Limb (tissue), 2 donors: Measurements from ENCODE around the gene EXOC4.

Source experiments
- DNase-seq, 2 donors: peaks; one replicate each; pipeline ENCODE4 v3.0.0-alpha.2; 2016; ENCODE audit errors: extremely low spot score in 2 of 2

Gene EXOC4

DNA sequence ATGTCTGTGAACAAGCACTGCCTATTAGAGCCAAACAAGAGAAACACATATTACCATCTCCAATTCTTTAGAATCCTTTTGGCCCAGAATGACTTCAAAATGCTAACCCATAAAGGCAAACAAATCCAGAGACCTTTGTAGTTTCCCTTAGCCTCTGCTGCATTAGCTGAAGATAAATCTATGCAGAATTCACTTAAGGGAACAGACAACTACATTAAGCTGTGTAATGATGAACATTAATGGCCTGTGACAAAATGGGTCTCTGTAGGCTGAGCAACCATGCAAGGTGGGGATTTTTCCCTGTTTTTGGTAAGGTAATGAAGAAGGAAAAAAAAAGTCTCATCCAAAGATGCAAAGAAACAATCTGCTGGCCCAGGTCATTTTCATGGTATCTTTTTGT, 411.6 kb downstream of the EXOC4 start:
- no peak for DNase-seq

DNA sequence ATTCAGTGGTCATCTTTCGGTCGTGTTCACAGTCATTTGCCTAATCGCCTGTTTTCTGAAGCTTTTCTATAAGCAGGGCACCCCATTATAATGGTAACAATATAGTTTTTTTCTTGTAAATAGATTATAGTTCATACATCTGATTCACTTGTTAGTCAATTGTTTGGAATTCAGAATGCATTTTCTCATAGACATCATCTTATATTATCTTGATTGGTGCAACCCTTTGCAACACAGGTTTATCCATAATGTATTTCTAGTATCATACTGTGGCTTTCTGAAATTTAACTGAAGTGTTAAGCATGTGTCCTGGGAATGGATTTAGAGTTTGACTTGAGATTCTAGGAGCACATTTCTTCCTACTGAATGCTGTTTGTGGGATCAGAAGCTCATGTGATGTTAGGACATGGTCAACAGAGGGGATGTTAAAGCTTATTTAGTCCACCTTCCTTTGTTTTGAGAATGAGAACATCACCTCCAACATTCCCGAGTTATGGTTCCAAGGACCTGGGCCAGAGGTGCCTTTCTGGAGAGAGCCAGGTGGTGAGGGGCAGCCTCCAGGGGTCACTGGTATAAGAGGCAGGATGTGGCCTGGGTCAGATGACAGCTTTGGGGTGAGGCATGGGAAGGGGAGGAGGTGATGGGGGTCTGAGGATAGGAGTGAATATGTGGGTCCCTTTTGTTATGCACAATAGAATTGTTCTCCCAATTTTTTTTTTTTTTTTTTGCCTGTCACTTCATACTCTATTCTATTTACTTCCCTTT, 415.6 kb downstream of the EXOC4 start:
- DNase-seq, result no peak

DNA sequence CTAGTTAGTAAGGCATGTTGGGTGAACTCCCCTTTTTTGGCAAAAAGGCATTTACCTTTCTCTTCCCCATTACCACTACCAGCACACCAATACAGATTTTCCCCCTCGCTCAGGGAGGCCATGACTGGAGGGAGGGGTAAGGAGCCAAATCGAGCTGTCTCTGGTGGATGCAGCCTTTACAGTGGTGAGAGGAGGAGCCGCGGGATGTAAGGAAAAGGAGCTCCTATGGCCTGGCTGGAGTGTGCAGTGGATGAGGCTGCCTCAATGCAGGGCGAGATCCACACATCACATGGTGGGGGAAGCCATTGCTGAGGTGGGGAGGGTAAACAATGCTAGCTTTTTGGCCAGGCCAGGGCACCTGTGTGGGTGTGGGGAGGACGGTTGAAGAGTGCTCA, 416.2 kb downstream of the EXOC4 start:
- DNase-seq, result no peak

DNA sequence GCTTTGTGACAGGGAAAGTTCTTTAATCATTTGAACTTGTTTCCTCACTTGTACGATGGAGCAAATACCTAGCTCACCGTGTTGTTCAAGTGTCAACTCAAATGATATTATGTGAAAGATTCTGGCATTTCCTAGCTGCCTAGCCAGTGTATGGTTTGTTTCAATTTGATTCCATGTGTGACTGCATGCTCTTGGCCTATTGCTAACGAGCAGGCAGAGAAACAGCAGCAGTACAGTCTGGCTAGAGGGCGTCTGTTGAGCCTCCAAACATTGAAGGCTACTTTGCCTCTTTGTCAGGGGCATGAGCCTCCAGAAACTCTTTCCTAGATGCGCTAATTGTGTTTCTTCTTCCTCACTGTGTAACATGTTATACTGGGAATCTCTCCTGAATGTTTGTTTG, 417.4 kb downstream of the EXOC4 start:
- no peak for DNase-seq

DNA sequence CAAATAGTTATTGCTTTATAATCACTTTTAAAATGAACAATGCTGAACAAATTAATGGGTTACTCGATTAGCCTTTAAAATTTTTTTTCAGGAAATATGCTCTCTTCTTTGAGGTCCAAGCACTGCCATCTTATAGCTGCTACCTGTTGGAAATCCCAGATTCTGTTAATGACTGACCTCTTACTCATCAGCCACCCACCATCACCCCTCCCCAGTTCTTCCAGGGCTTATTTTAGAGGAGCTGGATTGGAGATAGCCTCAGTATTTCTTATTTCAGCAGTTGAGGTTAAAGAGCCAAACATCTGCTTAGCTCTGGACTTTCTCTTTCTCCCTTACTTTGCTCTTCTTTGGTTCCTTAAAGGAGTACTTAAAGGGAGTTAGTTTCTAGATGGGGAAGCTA, 420.0 kb downstream of the EXOC4 start:
- no peak for DNase-seq

DNA sequence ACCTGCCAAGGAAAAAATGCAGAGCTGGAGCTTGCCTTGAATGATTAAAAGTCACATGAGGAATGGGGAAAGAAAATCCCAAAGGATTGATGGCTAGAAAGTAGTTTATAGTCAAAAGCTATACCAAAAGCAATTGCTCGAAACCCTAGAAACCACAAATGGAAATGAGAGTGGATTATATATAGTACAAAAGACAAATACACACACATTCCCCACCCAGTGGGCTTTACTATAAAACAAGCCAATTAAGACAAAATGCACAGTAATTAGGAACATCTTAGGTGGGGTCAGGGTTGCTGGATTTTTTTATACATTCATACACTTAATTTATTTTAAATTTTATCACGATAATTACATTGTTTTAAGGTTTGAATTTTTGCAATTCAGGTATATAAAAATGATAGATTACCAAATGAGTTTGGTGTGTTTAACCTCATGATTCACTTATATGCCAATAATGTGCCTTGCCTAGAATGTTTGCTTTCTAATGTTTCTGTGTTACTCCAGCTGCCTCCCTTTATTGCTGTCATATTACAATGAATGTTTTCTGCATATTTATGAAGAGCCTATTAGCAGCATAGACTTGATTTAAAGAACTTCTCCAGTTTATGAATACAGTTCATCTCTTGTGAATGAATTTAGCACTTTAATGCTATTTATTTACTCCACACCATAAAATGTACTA, 421.3 kb downstream of the EXOC4 start:
- no peak for DNase-seq

DNA sequence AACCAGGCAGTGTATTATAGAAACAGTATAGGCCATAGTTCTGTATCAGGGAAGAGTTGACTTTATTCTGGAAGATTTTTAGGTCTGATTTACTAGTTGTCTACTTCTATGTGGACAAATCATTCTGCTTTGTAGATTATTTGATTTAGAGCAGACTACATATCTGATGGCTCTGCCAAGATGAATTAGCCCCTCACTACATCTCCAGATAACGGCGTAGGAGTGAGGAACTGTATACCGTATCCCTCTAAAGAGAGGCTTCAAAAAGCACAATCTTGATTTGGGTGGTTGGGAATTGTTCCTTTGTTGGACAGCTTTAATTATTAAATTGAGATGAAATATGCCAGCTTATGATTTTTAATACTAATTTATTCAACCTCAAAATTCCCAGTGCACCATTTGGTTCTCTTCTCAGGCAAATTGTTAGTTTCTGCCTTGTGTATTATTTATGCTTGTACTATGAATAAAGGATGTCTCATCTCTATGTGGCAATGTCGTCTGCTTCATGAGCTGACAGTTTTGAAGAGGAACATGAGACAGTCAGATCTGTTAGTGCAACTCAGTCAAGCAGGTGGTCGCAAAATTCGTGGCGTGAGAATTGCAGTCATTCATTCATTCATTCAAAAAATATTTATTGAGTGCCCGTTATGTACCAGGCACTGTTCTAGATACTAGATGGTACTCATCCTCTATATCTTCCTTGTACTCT, 422.8 kb downstream of the EXOC4 start:
- no peak for DNase-seq

DNA sequence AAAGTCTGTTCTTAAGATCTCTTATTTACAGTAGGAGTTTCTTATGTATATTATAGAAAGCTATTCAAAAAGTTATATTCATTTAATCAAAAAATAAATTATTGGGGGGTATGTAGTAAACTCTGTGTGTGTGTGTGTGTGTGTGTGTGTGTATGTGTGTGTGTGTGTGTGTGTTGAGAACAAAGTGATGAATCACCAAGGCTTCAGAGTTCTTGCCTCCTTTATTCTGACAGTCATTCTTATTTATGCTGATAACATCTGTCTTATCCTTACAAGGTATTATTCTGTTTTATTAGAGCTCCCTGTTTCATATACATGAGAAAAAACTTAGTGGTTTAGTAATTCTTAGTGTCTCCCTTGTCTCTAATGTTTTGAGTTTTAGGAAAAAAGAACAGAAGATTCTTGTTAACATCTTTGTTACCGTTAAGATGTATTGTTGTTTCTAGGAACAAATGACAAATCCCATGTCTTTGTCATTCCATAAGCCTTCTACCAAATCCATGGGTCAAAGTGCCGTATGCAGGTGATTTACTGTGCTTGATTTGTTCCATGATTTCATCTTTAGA, 424.0 kb downstream of the EXOC4 start:
- no peak for DNase-seq

DNA sequence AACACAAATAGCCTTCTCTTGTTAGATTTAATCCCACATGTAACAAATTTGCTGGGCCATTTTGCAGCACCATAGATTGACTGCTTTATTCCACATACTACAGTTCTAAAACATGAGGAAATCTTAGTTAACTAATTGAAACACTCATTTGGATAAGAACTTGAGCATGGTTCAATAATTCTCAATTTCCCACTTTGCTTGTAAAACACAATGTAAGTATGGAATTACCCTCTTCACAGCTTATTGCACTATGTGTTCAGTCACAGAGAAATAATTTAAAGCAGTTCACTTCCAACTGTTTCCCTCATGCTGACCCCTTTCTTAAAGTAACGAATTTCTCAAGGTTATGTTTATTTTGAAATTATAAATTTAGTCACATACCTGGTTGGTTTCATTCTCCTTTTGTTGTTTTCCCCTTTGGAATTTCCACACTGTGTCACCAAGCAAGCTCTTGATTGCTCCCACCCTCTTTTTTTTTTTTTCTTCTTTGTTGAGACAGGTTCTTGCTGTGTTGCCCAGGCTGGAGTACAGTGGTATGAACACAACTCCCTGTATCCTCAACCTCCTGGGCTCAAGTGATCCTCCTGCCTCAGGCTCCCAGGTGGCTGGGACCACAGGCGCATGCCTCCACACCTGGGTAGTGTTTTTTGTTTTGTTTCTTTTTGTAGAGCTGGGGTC, 425.4 kb downstream of the EXOC4 start:
- DNase-seq, result no peak

DNA sequence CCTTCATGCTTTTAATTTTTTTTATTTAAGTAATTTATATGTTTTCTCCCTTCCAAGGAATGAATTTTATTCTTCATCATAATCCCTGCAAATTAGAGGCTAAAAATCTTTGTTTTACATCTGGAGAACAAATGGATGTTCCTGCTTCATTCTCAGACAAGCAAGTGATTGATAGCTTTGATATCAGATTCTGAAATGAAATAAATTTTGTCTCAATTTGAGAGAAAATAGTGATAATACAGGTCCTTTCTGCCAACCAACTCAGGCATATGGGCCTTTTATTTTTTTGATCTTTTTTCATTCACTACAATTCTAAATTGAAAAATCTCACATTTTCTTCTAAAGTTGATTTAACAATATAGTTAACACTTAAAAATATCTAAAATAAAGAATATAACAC, 427.1 kb downstream of the EXOC4 start:
- DNase-seq, result no peak

DNA sequence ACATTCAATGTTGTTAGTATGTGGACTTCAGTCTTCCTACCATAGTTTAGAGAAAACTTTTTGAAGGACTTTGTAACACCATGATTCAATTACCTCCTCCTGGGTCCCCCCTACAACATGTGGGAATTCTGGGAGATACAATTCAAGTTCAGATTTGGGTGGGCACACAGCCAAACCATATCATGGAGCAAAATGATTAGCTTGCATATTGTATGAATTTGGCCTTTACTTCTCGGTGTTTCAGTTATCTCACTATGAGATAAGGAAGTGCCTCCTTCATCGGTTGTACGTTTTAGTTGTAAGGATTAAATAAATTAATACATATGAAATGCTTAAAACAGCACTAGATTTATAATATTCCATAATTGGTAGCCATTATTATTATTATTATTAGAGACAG, 428.7 kb downstream of the EXOC4 start:
- DNase-seq, result no peak

DNA sequence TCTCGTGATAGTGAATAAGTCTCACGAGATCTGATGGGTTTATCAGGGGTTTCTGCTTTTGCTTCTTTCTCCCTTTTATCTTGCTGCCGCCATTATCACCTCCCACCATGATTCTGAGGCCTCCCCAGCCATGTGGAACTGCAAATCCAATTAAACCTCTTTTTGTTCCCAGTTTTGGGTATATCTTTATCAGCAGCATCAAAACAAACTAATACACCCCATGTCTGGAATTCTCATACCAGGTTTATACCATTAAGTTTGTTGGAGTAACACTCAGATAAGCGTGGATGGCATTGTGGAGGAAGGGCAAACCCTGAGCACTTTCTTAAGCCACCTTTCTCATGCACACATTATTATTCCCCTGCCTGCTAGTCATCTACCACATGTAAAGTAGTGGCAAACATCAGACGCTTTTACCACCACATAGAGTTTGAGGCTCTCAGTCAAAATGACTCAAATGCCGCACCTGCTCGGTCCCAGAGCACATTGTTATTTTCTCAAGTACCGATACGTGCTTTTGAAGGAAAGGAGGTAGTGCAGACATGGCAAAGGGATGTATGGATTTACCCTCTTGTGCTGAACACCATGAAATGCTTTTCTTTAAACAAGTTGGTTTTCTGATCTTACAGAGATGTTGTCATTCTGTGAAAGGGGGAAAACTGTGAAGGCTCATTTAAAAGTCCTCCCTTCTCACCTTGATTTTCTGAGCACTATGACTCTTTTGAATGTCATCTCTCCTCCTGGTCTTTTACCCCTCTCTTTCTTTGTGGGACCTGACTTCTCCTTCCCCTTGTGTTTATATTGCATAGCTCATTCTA, 429.7 kb downstream of the EXOC4 start:
- DNase-seq, result no peak

DNA sequence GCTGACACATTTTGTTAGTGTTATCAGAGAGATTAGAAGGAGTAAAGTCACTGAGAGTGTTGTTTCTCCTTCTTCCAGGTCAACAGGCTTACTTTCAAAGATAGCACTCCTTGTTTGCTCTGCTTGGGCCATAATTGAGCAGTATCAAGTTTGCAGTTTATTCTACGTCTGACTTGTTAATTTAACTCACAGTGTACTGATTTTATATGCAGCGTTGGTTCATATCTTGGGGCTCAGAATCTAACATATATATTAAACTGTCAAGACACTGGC, 430.2 kb downstream of the EXOC4 start:
- no peak for DNase-seq

DNA sequence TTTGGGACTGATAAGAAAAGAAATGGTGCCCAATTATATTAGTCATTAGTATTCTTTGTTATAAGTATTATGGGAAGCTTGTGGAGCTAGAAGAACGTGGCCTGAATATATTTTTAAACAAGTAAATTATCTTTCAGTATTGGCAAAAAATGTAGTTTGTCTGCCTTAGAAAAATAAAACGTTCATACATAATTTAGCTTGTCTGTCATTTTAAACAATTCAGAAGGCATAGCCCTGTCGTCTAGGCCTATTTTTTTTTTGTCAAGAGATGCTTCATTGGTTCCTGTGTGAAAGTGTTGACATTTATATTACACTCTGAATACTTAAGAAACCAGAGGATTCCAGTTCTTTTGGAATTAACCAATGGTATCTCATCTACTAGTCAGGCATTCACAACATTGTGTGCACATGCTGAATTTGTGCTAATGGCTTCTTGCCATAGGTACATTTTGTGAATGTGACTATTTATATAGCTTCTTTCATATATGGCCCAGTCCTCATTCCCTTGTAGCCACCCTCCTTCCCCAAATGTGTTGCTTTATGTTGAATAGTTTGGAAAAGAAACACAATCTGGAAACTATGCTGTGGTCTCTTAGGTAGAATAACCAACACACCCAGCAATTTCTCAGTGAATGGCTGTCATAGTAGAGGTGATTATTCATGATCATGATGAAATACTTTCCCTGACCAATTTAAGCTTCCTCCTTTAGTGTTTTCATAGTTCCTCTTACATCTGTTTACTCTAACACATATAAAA, 435.8 kb downstream of the EXOC4 start:
- no peak for DNase-seq

DNA sequence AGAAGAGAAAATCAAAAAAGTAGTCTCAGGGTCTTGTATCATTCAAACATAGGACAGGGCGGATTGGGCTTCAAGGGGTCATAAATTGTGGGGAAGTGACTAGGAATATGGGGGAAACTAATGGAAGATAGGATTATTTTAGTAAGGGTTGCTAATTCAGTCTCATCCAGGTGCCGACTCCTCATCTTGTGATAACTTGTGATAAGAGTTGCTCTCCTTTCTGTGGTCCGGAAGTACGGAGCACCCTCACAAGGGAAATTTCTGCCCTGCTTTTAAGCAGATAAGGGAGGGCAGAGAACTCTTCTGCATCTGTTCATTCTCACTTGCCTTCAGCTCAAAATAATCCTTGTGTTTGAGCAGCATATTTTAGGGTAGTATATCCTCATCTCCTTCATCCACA, 437.9 kb downstream of the EXOC4 start:
- DNase-seq, result no peak

DNA sequence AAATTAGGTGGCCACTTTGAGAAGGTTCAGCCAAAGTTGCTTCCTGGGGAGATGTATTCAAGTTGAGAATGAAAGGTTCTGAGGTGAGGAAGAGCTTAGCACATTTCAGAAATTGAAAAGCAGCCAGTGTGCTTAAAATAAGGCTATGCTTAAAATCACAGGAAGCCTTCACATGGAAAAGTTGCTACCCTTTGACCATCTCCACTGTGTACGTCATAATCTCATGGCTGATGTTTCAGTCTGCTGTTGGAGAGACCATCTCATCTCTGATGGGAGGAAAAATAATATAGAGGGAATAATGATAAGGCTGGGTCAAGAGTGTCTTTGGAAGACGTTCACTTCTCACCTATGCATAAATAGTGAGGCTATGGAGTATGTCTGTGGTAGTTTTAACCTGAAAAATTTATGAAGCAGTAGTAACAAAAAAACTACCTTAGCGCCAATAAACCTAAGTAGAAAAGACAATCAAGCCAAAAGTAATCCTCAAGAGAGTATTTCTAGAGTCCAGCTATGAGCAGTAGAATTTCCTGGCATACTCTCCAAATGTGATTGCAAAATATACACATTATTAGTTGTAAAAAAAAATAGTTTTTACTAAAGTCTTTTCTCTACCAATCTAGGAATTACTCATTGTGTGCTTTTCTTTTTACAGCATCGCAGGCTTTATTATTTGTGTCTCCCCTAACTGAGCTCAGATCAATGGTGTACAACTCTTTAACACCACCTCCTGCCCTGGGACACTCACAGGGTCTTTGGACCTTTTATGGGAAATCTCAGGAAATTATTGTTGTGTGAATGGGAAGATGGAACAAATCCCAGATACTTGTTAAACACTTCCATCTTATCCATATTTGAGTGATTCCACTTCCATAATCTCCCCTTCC, 439.1 kb downstream of the EXOC4 start:
- DNase-seq, result no peak

DNA sequence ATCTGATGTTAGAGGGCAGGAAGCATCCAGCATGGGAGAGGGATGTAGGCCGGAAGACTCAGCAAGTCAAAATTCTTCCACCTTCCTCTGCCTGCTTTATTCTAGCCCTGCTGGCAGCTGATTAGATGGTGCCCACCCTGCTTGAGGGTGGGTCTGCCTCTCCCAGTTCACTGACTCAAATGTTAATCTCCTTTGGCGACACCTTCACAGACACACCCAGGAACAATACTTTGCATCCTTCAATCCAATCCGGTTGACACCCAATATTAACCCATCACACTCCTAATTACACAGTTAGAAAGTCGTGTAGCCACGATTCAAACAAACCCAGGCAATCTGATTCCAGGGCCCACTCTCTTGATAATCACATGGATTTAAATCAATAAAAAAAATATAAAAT, 440.4 kb downstream of the EXOC4 start:
- no peak for DNase-seq

DNA sequence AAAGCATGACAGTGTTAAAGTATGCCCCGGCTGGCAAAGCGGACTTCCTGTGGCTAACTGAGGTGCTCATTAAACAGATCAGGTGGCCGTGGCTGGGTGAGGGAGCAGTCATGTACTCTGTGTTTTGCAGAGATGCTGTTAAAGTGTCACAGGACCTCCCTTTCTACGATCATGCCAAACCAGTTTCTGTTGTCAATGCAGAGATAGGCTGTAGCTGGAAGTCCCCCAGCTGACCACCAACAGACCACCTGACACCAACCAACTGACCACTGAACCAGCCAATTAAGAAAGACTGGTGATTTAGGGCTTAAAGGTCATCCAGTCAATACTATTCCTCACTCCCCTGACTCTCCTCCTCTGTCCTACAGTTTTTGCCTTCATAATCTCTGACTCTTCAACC, 443.2 kb downstream of the EXOC4 start:
- DNase-seq, result no peak

DNA sequence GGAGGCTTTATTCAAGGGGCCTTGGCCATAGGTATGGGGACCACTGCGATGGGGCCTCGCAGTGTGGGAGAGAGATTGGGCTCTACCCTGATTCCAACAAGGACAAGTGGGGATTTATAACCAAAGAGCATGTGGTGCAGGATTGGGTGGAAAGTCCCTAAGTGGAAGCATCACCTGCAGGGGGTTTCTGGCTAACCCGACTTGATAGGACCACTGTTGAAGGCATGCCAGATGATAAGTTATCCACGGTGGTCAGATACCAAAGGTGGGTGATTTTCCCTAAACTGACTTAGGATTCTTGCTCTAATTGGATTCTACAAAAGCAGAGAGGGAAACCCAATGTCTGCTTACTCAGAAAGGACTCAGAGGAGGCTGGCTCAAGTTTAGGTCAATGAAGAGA, 444.7 kb downstream of the EXOC4 start:
- DNase-seq, result no peak
